Fibroblast of gingiva (primary cell): ENCODE data around the gene SORD.
"Not testable (repeated sequence)": the region's sequence is repeated elsewhere in the genome, so short reads cannot be mapped to it uniquely, and the experiment has no call there.

Source experiments
- DNase-seq: peaks from one replicate; pipeline ENCODE4 v3.0.0-alpha.2; 2011; ENCODE audit warnings: low read depth

Gene SORD

DNA sequence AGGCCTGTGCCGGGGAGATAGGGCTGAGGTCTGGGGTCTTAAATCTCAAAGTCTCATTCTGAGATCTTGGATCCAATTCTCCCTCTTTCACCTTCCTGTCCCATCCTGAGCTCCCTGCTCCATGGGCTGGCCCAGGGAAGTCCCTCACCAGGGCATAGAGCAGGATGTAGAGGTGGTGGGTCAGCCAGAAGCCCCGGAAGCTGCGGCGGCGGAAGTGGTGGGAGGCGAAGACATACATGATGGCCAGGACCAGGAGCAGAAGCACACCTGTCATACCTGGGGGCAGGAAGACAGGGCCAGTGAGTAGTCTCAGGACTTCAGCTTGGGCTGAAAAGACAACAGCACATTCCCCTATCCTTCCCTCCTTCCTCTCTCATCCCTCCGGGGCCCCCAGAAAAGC, 74.5 kb downstream of the SORD start:
- no peak for DNase-seq

DNA sequence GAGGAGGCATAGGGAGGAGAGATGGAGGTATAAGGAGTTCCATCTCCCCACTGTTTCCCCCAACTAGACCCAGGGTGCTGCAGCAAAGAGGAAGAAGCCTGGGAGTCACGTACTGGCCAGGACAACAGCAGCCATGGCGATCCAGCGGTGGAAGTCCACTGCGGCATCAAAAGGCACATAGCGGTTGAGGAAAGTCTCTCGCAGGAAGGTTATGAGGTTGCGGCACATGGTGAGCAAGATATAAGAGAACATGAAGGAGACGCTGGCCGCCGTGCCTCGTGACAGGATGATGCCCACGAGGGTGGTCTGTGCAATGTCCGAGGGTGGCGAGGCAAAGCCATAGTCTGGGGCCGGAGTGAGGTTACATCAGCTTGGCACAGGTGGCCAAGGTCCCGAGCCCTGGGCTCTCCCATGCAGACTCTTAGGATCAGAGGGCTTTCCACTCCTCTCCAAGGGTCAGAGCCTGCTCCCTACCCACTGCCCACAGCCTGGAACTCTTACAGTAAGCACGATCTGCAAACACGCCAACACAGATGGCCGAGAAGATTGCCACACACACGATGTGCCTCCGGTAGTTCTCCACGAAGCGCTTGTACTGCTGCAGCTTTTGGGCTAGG, 76.7 kb downstream of the SORD start:
- no peak for DNase-seq

GRCh38 chr15:45100884-45101625, 78.1 kb downstream of the SORD start:
- DNase-seq, result no peak

GRCh38 chr15:45101749-45102148, 78.8 kb downstream of the SORD start:
- no peak for DNase-seq

- no peak for DNase-seq
Observed at GRCh38 chr15:45102226-45102625, 79.2 kb downstream of the SORD start.

GRCh38 chr15:45104170-45104569, 81.2 kb downstream of the SORD start:
- not testable (repeated sequence) for DNase-seq

DNA sequence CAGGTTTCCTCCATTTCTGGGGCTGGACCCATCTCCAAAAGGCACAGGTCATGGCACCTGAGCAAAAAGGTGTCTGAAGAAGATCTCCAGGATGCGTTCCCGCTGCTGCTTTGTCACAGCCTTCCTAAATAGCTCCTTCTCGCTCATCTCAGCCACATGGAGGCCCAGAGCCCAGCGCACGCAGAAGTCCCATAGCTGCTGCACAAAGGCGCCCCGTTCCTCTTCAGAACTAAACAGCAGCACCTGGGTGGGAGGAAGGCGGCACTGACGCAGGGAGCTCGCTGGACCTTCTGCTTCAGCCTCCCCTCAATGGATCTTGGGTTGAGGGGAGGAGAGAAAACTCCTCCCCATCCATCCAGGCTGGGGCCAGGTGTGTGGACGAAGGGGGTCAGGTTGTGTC, 82.6 kb downstream of the SORD start:
- DNase-seq, result no peak

DNA sequence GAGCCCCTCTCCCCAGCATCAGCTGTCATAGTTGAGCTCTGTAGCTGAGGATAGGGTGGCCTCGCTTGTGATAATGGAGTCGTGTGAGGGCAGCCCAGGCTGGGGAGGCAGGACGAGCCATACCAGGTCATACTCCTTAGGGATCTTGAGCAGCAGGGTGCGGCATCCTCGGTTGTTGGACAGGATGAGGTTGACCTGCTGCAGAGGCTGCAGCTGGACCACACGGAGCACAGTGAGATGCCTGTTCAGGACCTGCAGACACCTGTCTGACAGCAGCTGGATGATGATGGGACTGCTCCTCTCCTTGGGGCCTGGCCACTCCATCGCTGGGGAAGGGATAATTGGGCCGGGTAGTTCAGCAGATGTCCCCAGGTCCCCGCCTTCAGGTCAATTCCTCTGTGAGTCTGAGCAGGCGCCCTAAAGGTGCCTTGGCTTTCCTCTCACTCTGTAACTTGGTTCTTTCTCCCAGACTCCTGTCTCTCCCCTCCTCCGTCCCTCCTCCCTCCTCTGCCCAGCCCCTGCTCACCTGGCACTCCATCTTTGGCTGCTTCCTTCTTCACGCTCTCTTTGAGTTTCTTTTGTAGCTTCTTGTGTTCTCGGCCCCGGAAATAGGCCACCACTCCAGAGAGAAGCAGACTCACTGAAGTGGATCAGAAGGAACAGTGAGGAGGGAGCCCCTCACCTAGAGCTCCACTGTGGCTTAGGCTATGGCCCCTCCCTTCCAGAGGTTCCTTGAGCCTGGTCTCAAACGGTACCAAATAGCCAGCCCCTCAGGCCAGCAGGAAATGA, 83.2 kb downstream of the SORD start:
- DNase-seq, result no peak

DNA sequence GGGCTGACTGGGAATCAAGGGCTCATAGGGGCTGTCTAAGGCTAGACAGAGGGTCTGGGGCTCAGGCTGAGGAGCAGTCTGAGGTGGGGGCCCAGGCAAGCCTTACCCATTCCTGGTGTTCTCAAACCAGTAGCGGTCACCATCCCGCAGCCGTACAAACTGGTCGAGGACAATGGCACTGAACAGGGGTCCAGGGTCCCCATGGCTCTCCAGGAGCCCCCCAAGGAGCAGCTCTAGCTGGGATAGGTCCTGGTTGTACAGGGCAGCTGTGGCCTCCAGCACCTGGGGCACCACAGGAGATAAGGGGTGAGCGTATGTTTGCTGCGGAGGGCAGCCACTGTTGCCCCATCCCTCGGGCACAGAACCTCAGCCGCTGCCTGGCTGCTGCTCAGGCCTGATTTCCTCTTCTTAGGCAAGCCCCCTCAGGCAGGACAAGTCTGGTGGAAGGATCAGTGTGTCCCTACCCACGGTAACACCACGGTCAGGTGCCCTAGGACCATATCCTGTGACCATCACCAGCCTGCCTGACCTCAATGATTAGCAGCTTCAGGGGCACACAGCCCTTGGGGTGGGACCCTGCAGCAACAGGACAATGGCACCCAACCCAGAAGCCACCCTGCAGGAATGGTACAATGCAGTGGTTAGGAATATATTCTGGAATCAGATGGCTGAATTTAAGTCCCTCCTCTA, 85.1 kb downstream of the SORD start:
- DNase-seq, result no peak

DNA sequence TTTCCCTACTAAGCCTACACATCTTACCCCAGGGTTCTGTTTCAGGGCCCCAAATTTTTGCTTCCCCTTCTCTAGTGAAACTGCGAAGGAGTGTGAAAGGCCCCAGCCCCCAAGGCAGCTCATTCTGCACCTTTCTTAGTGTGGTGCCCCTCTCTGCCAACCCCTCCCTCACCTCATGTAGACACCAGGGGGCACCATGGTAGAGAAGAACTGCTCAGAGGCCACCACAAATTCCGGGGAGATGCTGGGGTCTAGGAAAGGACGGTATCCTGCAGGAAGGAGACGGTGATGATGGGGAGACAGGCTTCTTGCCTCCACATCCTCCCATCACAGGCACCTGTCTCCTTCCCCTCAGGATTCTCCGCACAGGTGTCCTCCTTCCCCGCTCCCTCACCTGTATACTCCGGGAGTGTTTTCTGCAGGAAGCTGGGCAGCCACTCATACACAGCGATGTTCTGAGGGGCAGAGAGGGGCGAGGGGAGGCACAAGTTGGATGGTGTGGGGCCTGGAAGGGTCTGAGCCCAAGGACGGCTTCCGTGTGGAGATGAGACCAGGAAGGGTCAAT, 87.3 kb downstream of the SORD start:
- DNase-seq, result no peak

DNA sequence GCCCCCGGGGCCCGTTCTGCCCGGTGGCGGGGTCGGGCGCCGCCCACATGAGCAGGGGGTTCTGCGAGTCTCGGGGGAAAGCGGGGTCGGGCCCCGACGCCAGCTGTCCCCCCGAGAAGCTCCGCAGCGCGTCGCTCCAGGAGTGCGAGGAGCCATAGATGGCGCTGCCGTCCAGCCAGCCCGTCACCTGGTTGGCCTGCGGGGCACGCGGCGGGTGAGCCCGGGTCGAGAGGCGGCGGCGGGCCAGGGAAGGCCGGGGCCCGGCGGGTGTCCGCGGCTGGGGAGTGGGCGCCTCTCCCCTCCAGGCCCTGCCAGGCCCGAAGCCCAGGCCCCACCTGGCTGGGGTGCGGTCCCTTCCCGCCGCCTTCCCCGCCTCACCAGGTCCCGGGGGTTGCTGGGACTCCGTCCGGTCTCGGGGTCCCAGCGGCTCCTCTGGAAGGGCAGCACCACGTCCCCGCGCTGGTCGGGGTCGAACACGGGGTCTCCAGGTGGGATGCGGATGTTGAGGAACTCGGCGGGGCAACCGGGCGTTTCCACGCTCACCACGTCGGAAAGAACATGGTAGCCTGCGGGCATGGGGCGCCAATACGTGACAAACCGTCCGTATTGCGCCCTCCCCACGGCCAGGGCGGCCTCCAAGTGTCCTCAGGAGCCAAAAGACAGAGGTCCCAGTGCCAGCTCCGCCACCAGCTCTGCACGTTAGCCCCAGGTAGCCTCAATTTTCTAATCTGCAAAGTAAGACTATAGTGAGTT, 88.6 kb downstream of the SORD start:
- DNase-seq, result no peak

DNA sequence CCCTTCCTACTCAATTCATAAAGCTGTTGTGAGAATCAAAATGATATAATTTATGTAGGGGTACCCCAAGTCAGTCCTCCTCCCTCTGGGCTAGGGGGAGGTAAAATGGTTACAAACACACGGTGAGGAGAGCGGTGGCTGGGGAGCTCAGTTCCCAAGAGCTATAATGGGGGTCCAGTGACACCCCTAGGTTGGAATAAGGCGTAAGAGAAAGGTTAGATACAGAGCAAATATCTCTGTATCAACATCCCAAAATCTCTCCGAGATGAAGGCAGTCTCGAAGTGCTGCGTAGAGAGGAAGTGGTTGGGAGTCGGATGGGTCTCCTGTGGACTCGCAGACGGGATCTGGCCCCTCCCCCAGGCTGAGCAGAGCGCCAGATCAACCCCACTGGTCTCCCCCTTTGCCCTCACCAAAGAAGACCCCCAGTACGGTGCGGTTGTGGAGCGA, 89.2 kb downstream of the SORD start:
- no peak for DNase-seq

DNA sequence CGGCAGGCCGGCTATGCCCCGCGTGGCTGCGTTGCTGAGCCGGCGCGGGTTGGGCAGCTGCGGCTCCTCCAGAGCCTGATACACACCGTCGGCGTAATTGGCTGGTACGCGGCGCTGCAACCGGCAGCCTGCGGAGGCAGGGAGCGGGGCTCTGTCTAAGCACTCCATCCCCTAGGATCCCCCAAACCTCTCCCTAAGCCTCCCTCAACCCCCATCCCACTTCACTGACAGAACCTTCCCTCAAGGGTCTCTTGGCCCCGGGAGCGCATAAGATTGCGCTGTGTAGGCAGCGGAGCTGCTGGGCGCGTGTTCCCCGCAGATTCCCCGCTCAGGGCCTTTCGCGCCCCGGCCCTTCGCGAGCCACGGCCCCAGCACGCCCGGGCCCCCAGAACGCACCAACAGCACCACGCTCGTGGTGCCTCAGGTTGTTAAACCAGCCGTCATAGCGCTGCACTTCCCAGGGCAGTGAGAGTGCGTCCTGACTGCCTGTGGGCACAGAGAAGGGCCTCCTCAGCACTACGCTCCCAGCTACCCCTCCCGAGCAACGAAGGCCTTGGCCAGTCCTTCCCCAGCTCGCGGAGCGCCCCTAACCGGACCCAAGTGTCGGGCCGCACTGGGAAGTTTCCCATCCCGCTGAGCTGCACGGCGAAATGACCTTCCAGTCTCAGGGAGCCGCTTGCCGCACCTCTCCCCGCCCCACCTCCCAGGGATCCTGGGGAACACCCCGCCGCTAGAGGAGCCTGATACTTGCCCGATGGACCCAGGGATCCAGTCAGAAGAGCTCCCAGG, 89.8 kb downstream of the SORD start:
- no peak for DNase-seq

- DNase-seq, result no peak
Observed at GRCh38 chr15:45113380-45113990, 90.5 kb downstream of the SORD start.

- no peak for DNase-seq
Observed at GRCh38 chr15:45114076-45114750, 91.2 kb downstream of the SORD start, which contains the start of the genes DUOX2 and DUOXA2. TSS of gene DUOX2 (minus strand) at chr15:45114172. CDS start at chr15:45113411, 761 bp downstream. TSS of gene DUOXA2 (plus strand) at chr15:45114326. CDS start at chr15:45114606, 280 bp downstream.

- no peak for DNase-seq
Observed at GRCh38 chr15:45114751-45115085, 91.7 kb downstream of the SORD start.

GRCh38 chr15:45115312-45115820, 92.4 kb downstream of the SORD start:
- no peak for DNase-seq

DNA sequence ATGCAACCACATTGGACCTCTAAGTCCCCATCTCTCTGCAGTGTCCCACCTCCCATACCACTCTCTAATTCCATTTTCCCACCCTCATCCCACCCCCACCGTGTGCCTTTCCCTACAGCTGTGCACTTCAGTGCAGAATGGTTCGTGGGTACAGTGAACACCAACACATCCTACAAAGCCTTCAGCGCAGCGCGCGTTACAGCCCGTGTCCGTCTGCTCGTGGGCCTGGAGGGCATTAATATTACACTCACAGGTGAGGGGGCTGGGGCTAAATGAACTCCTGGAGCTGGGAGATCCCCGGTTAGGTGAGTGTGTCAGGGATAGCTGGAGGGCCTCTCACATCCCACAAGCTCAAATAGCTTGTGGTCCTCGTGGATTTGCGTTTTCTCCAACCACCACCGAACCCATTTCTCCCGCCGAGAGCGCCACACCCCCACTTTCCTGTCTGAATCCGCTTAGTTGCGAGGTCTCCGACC, 93.0 kb downstream of the SORD start:
- no peak for DNase-seq
